T1000 (cell line): ENCODE results near the gene RHOU.
"Not testable (repeated sequence)": the region's sequence is repeated elsewhere in the genome, so short reads cannot be mapped to it uniquely, and the experiment has no call there.

Experiments
- DNase-seq: peaks from one replicate; lab custom pipeline; 2025; ENCODE audit warnings: mixed read lengths; lab: John Stamatoyannopoulos, UW

RHOU gene

DNA sequence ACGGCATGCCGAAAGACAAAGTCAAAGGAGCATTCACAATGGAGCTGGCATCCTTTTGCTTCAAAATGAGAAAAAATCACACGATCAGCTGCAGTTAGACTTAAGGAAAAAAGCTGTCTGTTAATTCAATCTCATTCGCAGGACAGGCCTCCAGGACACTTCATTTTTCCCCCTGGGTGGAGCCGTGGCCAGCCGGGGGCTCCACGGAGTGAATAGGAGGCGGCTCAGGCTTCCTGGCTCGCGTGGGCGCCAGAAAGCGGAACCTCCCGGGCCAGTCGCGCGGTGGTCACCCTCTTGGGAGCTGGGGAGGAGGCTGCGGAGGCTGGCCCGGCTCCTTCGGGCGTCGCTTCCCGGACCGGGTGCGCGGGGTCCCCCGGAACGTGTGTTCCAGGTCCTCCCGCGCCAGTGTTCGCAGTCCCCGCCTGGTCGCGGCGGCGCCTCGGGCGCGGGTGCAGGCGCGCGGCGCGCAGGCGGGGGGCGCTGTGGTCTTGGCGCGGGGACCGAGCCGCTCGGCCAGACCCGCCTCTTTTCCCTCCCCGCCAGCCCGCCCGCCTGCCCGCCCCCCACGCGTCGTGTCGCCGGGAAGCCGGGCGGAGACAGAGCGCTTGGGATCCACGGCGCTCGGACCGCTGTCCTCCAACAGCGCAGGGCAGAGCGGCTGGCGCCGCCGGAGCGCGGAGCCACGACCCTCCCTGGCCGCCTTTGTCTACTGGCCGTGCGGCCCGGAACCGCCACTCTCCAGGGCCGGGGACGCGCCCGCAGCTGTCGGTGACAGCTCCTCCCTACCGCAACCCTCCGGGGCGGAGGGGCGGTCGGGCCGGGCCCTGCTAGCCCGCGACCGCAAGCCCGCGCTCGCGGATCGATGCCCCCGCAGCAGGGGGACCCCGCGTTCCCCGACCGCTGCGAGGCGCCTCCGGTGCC, at the start of gene RHOU:
Gene RHOU, plus strand, starts transcription at position 599 of the 921 bp plus-strand sequence. Its CDS starts 264 bp downstream, at position 863.
- DNase-seq = no peak

DNA sequence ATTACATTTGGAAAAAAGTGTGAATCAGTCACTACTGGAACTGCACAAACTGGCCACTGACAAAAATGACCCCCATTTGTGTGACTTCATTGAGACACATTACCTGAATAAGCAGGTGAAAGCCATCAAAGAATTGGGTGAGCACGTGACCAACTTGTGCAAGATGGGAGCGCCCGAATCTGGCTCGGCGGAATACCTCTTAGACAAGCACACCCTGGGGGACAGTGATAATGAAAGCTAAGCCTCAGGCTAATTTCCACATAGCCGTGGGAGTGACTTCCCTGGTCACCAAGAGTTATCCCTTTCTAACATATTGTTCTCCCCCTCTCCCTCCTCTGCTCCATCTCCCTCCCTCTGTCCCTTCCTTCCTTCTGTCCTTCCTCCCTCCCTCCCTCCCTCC, 47.7 kb upstream of the RHOU start:
- no peak for DNase-seq

DNA sequence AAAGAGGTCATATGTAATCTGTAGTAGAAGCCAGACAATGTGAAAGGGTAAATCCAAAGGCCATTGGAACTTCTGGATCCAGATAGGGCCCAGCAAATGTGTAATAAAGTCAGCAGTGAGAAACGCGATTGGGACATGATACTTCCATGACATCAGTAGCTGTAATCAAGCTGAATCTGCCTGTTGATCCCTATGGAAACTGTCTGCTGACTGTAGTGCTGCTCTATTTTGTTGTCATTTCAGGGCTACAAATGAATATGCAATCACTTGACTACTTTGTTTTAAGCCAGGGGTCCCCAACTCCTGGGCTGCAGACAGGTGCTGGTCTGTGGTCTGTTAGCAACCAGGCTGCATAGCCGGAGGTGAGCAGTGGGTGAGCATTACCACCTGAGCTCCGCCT, 46.0 kb upstream of the RHOU start:
- DNase-seq = no peak

DNA sequence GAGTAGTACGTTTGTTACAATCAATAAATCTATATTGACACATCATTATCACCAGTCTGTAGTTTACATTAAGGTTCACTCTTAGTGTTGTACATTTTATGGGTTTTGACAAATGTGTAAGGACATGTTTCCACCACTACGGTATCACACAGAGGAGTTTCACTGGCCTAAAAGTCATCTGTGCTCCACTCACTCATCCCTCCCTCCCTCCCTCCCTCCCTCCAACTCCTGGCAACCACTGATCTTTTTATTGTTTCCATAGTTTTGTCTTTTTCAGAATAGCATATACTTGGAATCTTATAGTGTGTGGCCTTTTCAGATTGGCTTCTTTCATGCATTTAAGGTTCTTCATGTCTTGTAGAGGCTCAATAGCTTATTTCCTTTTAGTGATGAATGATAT, 44.1 kb upstream of the RHOU start:
- no peak for DNase-seq

DNA sequence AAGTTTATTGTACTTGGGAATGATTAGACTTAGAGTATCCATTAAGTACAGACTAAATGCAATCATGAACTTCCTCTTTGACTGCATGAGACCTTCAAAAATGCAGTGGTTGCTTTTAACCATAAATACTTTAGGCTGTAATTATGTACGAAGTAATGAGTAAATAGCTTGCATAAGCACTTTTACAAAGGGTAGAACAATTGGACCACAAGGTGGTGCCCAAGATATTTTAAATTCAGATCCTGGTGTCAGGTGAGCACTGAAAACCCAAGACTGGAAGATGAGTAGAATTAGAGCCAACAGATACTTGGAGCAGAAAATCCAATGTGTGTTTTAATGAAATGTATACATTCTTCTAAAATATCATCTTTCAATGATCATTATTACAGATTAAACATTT, 43.4 kb upstream of the RHOU start:
- DNase-seq = no peak

DNA sequence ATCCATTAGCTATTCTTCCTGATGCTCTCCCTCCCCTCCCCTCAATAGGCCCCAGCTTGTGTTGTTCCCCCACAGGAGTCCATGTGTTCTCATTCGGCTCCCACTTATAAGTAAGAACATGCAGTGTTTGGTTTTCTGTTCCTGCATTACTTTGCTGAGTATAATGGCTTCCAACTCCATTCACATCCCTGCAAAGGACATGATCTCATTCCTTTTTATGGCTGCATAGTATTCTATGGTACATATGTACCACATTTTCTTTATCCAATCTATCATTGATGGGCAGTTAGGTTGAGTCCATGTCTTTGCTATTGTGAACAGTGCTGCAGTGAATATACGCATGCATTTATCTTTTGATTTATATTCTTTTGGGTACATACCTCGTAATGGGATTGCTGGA, 40.8 kb upstream of the RHOU start:
- not testable (repeated sequence) for DNase-seq

DNA sequence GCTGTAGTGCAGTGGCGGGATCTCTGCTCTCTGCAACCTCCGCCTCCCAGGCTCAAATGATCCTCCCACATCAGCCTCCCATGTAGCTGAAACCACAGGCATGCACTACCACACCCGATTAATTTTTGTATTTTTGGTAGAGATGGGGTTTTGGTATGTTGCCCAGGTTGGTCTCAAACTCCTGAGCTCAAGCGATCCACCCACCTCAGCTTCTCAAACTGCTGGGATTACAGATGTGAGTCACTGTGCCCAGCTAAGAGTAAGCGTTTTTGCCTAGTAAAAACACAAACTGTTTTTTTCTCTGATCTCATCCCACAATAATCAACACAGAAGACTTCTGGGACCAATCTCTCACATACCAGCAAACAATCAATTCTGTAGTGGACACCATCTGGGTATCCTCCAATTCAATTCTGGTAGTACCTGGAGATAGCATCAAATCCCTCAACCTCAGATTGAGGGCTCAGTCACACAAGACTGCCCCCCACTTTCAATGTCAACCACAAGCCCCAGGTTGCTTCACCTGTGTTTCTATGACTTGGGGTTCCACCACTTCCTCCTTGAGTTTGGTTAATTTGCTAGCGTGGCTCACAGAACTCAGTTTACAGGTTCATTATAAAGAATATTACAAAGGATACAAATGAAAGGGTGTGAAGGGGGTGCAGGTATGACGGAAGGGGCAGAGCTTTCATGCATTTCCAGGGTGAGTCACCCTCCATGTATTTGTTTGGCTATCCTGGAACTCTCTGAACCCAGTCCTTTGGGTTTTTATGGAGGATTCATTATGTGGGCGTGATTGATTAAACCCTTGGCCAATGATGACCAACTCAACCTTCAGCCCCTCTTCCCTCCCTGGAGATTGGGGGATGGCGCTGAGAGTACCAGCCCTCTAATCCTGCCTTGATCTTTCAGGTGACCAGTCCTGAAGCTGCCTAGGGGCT, 40.0 kb upstream of the RHOU start:
- DNase-seq = no peak

DNA sequence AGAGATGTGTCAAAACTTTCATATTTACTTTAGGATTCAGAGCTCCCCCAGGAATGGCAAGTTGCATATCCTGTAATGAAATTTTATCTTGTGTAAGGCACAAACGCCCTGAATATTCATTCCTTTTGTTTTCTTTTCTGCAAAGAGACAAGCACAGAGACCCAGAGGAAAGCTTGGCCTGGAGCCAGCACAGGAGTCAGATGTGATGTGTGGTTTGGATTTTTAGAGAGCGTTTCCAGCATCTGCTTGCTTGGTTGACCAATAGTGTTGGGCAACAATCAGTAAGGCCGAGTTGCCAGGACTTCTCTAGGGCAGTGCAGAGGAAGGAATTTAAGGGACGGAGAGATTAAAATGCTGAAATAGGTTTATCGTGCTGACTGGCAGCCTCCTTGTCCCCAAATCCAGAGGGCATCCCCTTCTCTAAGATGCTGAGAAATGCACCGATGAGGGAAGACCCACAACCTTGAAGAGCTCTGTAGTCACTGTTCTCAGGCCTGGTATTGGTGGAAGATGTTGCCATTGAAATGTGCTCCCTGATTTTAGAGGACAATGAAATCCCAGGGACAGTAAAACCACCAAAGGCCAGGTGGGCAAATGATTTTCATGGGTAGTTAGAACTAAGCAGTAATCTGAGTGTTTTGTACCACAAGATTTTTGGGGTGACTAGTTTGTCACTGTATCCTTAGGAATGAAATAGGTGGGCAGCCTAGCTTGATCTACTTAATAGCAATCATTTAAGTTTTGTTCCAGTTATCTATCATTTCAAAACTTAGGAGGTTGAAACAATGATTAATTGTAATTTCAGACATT, 37.9 kb upstream of the RHOU start:
- no peak for DNase-seq

DNA sequence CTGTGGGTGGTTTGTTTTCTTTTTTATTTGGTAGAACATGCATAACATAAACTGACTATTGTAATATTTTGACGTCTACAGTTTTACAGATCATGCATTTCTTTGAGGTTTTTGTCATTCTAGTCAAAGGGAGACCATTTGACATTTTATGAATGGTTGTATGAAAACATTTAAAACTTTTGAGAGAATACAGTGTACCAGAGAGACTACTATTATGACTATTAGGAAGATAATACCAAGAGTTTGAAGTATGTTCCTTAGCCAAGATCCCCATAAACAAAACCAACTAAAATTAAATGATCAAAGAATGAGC, 37.3 kb upstream of the RHOU start:
- DNase-seq = no peak

DNA sequence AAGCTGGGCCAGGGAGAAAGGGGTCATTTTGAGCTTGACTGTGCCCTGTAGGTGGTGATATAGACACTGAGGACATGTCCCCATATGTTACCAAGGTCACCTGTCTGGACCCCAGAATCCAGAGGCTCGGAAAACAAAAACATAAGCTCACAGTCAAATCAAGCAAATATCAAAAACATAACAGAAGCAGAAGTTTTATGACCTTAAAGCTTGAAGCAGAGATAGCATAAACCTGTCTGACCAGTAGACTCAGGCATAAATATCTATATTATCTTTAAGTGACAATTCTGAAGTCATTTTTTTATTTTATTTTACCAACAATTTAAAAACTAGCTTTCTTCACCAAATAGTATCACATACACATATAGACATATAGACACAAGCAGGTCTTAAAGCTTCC, 32.8 kb upstream of the RHOU start:
- DNase-seq = no peak

DNA sequence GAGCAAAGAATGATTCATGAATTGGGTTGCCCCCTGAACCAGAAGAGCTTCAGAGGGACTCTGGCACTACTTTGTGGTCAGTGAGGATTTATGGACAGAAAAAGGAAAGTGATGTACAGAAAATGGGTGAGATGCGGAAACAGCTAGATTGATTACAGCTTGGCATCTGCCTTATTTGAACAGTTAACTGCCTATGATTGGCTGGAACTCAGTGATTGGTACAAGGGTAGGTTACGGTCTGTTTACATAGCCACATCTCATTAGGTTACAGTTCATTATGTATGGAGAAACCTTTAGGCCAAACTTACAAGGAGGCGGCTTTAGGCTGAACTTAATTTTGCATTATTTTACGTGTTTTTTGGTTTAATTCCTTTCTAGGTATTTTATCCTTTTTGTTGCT, 29.0 kb upstream of the RHOU start:
- no peak for DNase-seq

DNA sequence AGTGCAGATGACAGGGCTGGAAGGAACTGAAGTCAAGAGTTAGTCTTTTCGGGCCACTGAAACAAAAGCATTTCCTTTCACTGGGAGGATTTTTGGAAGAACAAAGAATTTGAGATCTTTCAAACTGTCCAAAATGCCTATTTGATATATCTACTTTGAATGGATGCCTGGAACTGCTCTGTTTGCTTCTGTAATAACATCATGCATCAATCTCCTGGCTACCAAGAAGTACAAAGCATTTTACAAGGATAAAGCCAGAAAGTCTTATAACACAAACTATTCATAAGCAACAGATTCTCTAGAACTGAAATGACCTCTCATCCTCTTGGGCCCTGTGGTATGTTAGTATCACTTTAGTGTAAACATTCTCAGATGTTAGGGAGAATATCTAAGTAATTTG, 18.2 kb upstream of the RHOU start:
- no peak for DNase-seq

DNA sequence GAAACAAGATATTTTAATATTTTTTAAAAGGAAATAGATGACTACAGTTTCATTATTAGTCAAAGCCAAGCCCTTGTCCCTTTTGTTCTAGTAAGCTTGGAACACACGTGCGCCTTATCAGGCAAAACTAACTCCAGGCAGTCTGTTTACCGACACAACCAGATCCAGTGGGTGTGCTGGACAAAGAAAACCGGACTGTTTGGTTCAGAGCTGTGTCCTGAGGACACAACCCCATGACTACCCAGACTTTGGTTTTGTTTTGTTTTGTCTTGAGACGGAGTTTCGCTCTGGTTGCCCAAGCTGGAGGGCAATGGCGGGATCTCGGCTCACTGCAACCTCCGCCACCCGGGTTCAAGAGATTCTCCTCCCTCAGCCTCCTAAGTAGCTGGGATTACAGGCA, 13.9 kb upstream of the RHOU start:
- no peak for DNase-seq

DNA sequence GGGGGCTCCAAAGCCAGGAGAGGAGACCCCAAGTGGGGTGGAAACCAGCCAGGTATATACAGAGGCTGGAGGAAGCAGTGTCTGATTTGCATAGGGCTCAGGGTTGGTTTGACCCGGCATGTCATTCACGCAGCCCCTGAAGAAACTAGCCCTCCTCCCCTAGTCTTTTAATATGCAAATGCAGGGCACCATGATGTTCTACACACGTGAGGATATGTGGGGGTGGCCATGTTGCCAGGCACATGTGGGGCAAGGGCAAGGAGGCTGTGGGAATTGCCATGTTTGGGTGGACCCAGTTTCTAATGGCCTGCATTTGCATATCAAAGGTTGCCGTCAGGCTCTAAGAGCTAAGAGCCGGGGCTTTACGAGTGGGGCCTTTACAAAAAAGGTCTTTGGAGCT, 12.0 kb upstream of the RHOU start:
- DNase-seq = no peak

DNA sequence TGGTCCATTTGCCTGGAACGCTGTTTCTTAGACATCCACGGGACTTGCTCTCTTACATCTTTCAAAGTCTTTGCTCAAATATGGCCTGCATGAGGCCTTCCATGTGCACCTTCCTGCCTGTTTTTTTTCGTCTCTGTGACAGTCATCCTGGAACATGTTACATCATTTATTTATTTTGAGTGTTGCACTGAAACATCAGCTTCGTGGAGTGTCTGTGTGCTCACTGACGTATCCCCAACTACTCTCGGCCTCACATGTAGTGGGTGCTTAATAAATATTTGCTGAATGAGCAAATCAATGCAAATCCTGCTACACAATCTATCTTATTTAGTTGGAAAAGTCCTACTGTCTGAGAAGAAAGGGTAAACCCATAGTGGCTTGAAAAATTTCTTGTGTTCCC, 11.4 kb upstream of the RHOU start:
- DNase-seq = no peak

DNA sequence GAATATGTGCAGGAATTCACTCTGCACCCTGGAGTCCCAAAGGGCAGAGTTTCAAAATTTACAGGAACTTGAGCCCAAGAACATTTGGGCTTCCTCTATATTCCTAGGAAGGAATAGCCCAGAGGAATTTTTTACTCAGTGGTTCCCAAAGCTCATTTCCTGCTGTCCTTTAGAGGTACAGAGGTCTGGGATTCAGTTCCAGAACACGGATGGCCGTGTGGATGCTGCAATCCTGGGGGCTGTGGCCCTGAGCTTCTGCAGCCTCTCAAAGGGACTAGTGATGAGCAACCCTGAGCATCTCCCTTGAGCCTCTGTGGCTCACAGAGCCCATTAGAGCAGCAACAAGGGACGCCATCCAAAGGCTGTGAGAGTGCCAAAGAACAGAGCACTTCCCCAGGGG, 10.1 kb upstream of the RHOU start:
- DNase-seq = no peak

DNA sequence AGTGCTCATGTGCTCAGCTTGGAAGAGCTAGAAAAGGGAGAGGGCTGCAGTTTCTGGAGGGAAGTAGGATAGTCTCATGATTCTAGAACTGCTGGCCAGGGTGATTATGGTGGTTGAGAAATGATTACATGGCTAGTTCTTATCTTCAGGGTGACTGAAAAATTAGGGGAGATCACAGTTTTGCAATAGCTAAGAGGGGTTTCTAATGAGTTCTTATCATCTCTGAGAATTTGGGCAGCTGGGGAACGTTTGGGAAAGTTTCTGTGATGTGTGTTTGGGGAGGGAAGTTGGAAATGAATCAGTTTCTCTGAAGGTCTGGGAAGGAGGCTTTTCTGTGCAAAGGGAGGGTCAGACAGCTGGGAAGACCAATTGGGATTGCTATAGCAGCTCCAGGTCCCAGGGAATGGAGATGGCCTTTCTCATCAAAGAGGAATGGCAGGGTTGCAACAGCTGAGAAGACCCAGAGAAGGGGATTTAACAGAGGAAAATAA, 7.6 kb upstream of the RHOU start:
- no peak for DNase-seq

DNA sequence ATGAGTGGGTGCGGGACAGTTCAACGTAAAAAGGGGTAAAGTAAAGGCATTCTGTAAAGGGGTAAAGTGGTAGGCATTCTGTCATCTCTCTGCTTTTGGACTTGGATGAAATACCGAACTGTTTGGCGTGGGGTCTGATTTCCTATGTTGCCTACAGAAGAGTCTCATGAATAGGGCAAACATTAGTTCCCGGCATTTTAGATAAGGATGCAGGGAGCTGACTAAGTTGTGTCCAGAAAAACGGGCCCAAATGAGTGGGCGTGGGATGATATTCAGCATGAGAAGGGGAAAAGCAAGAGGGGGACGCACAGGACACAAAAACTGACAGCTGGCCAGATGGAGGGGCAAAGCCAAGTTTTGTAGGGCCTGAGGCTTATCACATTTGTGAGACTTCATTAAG, 2.9 kb upstream of the RHOU start:
- DNase-seq = no peak

DNA sequence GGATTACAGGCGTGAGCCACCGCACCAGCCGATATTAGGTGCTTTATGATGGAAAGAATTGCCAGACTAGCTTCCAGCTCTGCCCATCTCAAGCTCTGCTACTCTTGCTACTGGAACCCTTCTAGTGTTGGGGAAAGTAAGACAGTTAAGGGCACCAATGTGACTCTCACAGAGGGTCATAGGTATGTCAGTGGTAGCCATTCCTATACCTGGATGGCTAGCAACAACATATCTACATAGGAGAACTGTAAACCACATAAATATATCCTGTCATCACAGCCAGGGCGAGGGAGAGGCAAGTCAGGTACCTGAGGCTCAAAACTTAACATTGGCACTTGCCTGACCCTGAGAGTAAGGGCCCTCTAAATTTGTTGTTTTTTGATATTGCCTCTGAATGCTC, 1.7 kb upstream of the RHOU start:
- DNase-seq = no peak

DNA sequence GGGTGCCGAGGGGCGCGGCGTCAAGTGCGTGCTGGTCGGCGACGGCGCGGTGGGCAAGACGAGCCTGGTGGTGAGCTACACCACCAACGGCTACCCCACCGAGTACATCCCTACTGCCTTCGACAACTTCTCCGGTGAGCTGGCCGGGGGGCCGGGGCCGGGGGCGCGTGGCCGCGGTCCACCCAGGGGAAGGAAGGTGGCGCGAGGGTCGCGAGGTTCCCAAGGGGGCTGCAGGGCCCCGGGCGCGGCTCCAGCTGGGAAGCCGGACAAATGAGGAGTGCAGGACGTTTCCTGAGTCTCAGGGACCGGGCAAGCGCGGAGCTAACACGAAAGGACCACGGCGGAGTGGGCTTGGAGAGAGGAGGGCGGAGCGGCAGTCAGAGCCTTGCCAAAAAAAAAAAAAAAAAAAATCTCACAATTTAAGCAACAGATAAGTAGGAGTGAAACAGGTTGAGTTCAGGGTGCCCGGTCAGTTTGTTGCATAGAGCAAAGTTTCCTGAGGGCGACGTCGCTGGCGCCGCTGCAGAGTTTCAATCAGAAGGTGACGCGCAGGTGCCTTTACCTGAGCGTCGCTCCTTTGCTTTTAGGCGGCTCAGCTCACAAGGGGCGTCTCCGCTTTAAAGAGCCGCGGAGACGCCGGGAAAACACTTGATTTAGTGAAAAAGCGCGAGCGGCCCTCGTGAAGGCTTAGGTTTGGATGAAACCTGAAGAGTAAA, 750 bp downstream of the RHOU start:
- no peak for DNase-seq

DNA sequence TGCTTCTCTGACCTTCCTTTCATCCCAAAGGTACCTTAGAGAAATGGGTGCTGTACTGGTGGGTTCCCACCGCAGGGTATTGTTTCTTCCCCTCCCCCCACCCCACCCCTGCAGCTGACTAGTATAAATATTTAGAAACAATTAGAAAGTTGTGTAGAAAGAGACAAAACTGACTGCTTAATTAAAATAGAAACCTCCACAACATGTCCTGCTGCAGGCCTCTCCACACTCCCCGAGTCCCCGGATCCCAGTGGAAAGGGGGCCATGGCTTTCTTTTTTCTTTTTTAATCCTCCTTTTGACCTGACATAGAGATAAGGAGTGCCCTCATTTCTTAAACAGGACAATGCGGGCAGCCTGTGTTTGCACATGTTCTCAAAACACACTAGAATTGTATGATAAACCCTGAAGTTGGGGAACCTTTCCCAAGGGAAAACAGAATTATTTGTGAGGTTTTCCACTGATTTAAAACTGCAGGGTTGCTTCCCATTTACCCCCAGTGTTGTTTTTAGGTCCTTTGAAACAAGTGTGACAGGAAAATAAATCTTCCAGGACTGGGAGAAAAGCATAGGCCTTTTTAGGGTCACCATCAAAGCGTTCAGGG, 1.7 kb downstream of the RHOU start:
- no peak for DNase-seq
